GM23338 (cell line): ENCODE results near the gene MLLT1.

Experiments
- CREB1 ChIP-seq: fragments of 250-450 bp; sonication (Bioruptor Pico); IDR thresholded peaks from 2 replicates; pipeline ENCODE4 v1.5.0; 2020; ENCODE audit warnings: low read depth, mild to moderate bottlenecking, moderate library complexity
- EZH2 ChIP-seq: fragments of 200-600 bp; sonication (generic); IDR thresholded peaks from one replicate; pipeline ENCODE4 v1.8.0; 2017; ENCODE audit warnings: antibody characterized with exemption, mild to moderate bottlenecking, low read depth; ENCODE audit not compliant: unreplicated experiment
- JUNB ChIP-seq: IDR thresholded peaks from one replicate; pipeline ENCODE4 v1.6.1; 2016; ENCODE audit warnings: antibody characterized with exemption; ENCODE audit not compliant: unreplicated experiment
- NANOG ChIP-seq: IDR thresholded peaks from 2 replicates; pipeline ENCODE4 v1.6.1; 2016; ENCODE audit warnings: antibody characterized with exemption, borderline replicate concordance
- POLR2AphosphoS5 ChIP-seq: IDR thresholded peaks from 2 replicates; pipeline ENCODE4 v1.6.1; 2016; ENCODE audit warnings: antibody characterized with exemption, low read depth
- TF ChIP-seq, protein P1 (sequence below), 2 experiments: fragments of 200-600 bp in 1 of 2; sonication (generic) in 1 of 2; conservative IDR thresholded peaks; 2 replicates each; pipeline versions ENCODE4 v1.5.1 to v1.6.1; 2016 to 2017; ENCODE audit warnings: antibody characterized with exemption in 2 of 2, low read depth in 2 of 2, mild to moderate bottlenecking in 2 of 2, moderate library complexity in 1 of 2
- TF ChIP-seq, protein P2 (sequence below): IDR thresholded peaks from one replicate; pipeline ENCODE4 v1.6.1; 2018; ENCODE audit warnings: antibody characterized with exemption; ENCODE audit not compliant: unreplicated experiment

DNA sequence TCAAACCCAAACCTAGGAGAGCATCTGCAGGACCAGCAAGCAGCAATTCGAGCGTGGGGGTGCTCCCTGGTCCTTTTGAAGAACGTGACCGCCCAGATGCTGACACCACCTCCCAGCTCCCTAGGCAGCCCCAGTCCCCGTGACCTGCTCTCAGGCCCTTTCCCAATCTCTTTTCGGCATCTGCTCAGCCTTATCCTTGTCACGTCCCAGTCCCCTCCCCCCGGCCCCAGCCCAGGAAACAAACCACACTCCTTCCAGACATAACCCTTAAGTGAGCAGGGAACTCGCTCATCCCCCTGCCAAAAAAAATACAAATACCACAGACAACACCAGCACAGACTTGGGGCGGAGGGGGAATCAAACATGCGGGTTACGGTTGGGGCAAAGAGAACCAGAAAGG, 3.3 kb downstream of the MLLT1 start:
- TF ChIP-seq, protein P1, sequence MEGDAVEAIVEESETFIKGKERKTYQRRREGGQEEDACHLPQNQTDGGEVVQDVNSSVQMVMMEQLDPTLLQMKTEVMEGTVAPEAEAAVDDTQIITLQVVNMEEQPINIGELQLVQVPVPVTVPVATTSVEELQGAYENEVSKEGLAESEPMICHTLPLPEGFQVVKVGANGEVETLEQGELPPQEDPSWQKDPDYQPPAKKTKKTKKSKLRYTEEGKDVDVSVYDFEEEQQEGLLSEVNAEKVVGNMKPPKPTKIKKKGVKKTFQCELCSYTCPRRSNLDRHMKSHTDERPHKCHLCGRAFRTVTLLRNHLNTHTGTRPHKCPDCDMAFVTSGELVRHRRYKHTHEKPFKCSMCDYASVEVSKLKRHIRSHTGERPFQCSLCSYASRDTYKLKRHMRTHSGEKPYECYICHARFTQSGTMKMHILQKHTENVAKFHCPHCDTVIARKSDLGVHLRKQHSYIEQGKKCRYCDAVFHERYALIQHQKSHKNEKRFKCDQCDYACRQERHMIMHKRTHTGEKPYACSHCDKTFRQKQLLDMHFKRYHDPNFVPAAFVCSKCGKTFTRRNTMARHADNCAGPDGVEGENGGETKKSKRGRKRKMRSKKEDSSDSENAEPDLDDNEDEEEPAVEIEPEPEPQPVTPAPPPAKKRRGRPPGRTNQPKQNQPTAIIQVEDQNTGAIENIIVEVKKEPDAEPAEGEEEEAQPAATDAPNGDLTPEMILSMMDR (conservative IDR thresholded peaks at IDR 0.05; ENCODE audit: low read depth in 2 of 2), result no peak
- TF ChIP-seq NANOG (no peak), JUNB (no peak), POLR2AphosphoS5 (no peak), EZH2 (no peak), CREB1 (CRISPR knock-in tag) (no peak)
- TF ChIP-seq, protein P2, sequence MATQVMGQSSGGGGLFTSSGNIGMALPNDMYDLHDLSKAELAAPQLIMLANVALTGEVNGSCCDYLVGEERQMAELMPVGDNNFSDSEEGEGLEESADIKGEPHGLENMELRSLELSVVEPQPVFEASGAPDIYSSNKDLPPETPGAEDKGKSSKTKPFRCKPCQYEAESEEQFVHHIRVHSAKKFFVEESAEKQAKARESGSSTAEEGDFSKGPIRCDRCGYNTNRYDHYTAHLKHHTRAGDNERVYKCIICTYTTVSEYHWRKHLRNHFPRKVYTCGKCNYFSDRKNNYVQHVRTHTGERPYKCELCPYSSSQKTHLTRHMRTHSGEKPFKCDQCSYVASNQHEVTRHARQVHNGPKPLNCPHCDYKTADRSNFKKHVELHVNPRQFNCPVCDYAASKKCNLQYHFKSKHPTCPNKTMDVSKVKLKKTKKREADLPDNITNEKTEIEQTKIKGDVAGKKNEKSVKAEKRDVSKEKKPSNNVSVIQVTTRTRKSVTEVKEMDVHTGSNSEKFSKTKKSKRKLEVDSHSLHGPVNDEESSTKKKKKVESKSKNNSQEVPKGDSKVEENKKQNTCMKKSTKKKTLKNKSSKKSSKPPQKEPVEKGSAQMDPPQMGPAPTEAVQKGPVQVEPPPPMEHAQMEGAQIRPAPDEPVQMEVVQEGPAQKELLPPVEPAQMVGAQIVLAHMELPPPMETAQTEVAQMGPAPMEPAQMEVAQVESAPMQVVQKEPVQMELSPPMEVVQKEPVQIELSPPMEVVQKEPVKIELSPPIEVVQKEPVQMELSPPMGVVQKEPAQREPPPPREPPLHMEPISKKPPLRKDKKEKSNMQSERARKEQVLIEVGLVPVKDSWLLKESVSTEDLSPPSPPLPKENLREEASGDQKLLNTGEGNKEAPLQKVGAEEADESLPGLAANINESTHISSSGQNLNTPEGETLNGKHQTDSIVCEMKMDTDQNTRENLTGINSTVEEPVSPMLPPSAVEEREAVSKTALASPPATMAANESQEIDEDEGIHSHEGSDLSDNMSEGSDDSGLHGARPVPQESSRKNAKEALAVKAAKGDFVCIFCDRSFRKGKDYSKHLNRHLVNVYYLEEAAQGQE, result no peak
